ENCODE results near the gene CNIH4. TPM values are rescaled to one million over a fixed set of nuclear protein-coding genes. Genes with fewer than 3 reads are reported as not detected.

Gene CNIH4
- total and polyA plus RNA-seq, 10 of the 15 experiments (the other 5 are each of a cell fraction or from before 2014, with no cell fraction given), result 23.2 to 173 (median 51.4) TPM

DNA sequence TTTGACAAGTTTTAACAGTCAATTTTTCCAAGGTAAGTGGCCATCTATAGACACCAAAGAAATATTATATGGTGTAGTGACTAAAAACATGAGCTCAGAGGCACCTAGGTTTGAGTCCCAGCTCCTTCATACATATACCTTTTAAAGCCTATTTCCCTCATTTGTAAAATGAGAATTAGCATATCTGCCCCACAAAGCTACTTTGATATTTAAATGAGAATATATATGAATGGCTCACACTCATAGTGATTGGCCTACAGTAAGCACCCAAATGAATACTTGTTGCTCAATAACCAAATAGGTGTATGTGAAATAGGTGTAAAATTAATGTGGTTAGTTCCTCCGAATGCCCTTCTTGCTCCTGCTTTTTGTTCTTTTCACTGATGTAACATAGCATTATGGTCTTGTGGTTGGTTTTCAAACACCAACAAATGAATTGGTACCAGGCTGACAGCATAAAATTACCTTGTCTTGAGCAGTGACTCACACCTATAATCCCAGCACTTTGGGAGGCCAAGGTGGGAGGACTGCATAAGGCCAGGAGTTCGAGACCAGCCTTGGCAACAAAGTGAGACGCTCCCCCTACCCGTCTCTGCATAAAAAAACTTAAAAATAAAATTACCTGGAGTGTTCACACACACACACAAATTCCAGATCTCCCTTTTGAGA lies 25.3 kb downstream of the CNIH4 start:
- SMC1A ChIA-PET (ENCODE audit: uncharacterized antibody, unreplicated experiment), result interaction anchor here (0.8 to 2.2 kb wide), 4 partner anchors 11 to 82 kb away, joined by 3 to 7 read pairs (median 4); no protein-coding TSS in a partner anchor
- CTCF ChIA-PET, result interaction anchor here (0.9 to 1.8 kb wide), 4 partner anchors 13 to 75 kb away, joined by 3 to 5 read pairs (median 4); no protein-coding TSS in a partner anchor
- H3K27me3 ChIP-seq (replicated peaks in 1 of 2; ENCODE audit: control insufficient read depth in 2 of 2, insufficient read depth in 2 of 2, low read length in 1 of 2), result no peaks in the 10 kb centered on the region
- H4K20me1 ChIP-seq (ENCODE audit: control insufficient read depth, insufficient read depth), result no peaks in the 10 kb centered on the region
- RAD21 ChIA-PET (ENCODE audit: unreplicated experiment), result interaction anchor here (0.6 kb wide), 1 partner anchor 266 kb away, joined by 3 read pairs; no protein-coding TSS in a partner anchor
- WGBS (ENCODE audit: insufficient coverage, insufficient replicate concordance, low lambda C conversion rate, missing lambda C conversion rate), result 81% methylated on average over 4 of the region's 4 CpGs
- H3K79me2 ChIP-seq (ENCODE audit: control insufficient read depth, insufficient read depth, low read length), result no peaks in the 10 kb centered on the region
- DNase-seq (ENCODE audit: low read depth, low spot score) (no peak), ATAC-seq (no peak), FAIRE-seq (no peak)
- POLR2A ChIA-PET, result interaction anchor here (0.8 to 3.3 kb wide), 2 partner anchors 14 to 17 kb away, joined by 3 to 18 read pairs; no protein-coding TSS in a partner anchor
- peaks cover 34% of the 10 kb centered on the region for H3K4me1 ChIP-seq (ENCODE audit: control insufficient read depth, insufficient read depth, low read length)
- H3K36me3 ChIP-seq (ENCODE audit: control insufficient read depth in 2 of 2, insufficient read depth in 2 of 2, low read length in 1 of 2), result peaks cover 0 to 2% of the 10 kb centered on the region in 2 experiments; a peak in 2 of 4 replicates
- no peak overlapping the region for H3K9ac ChIP-seq (ENCODE audit: control insufficient read depth, insufficient read depth, low read length)
- intact Hi-C loops (cut with micrococcal nuclease; ENCODE audit: unreplicated experiment) (no loop called here), in situ Hi-C loops (cut with MboI) (no loop called here)
- H3K9me3 ChIP-seq (replicated peaks; ENCODE audit: control insufficient read depth, insufficient read depth, low read length), result no peaks in the 10 kb centered on the region
- no TSS peak for BruUV-seq (replicated peaks)
- no peak overlapping the region for H2AFZ ChIP-seq (ENCODE audit: control insufficient read depth, low read depth, low read length)
- no peak overlapping the region for H3K4me3 ChIP-seq
- no peak overlapping the region for H3K27ac ChIP-seq (ENCODE audit: control insufficient read depth, insufficient read depth)
- H3K4me2 ChIP-seq (ENCODE audit: control insufficient read depth, insufficient read depth), result no peak overlapping the region
- TF ChIP-seq, protein P1, sequence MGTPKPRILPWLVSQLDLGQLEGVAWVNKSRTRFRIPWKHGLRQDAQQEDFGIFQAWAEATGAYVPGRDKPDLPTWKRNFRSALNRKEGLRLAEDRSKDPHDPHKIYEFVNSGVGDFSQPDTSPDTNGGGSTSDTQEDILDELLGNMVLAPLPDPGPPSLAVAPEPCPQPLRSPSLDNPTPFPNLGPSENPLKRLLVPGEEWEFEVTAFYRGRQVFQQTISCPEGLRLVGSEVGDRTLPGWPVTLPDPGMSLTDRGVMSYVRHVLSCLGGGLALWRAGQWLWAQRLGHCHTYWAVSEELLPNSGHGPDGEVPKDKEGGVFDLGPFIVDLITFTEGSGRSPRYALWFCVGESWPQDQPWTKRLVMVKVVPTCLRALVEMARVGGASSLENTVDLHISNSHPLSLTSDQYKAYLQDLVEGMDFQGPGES (IDR thresholded peaks at IDR 0.05), result no peak
- TF ChIP-seq CBFB (IDR thresholded peaks at IDR 0.05; ENCODE audit: low read depth) (no peak), POU2F2 (IDR thresholded peaks at IDR 0.05; ENCODE audit: borderline replicate concordance, low read depth, low read length) (no peak), BCLAF1 (IDR thresholded peaks at IDR 0.05) (no peak), RELA (IDR thresholded peaks at IDR 0.05; ENCODE audit: borderline replicate concordance, partially characterized antibody) (no peak), JUND (IDR thresholded peaks at IDR 0.05; ENCODE audit: low read depth, low read length) (no peak), YBX1 (IDR thresholded peaks at IDR 0.05) (no peak), HSF1 (IDR thresholded peaks at IDR 0.05; ENCODE audit: low read depth, low read length) (no peak), YY1 (IDR thresholded peaks at IDR 0.05; ENCODE audit: low read depth, low read length) (no peak), RELB (IDR thresholded peaks at IDR 0.05; ENCODE audit: low read depth) (no peak), STAT1 (conservative IDR thresholded peaks at IDR 0.05) (no peak), TARDBP (IDR thresholded peaks at IDR 0.05; ENCODE audit: borderline replicate concordance) (no peak), ASH2L (IDR thresholded peaks at IDR 0.05; ENCODE audit: borderline replicate concordance, low read depth) (no peak)
